HepG2 (cell line): ENCODE data around the gene PLEKHA5. TPM values are rescaled to one million over a fixed set of nuclear protein-coding genes. Genes with fewer than 3 reads are reported as not detected.

Experiments
- ATAC-seq: fragments of 200-7000 bp; cut with Tn5 transposase; 3 replicates; pipeline ENCODE4 v1.9.1; 2020; ENCODE audit warnings: mild to moderate bottlenecking, moderate library complexity
- BruUV-seq: library from RNA; stranded (reverse); fragments of 400-500 nt; replicated peaks from 2 replicates; lab custom pipeline; 2021; lab: Mats Ljungman, UMichigan
- CTCF ChIA-PET: fragments of 300-600 bp; formaldehyde crosslinking; extraction: SDS; loops from one replicate; lab custom pipeline; 2021; ENCODE audit warnings: low total read pairs, inconsistent platforms, low intra/inter-chr PET ratio; lab: Yijun Ruan, JAX
- POLR2A ChIA-PET: fragments of 350-600 bp; sonication (Branson Sonifier 250); formaldehyde crosslinking; loops from one replicate; lab custom pipeline; 2020; ENCODE audit warnings: antibody characterized with exemption, inconsistent platforms; lab: Yijun Ruan, JAX
- DNase-seq: peaks from one replicate; pipeline ENCODE4 v3.0.0-alpha.2; 2015; ENCODE audit warnings: low spot score
- FAIRE-seq: peaks from 3 replicates; lab custom pipeline; 2011; peaks lifted over from hg19 to GRCh38; lab: Jason Lieb, UNC
- H2AFZ ChIP-seq: one replicate; pipeline ENCODE4 v1.6.1; 2011; ENCODE audit warnings: low read length, inconsistent platforms
- H3K27ac ChIP-seq: fragments of 300-600 bp; 3 replicates; pipeline ENCODE4 v1.8.0; 2011; ENCODE audit warnings: mixed run types, mild to moderate bottlenecking, mixed read lengths, low read length, inconsistent platforms; ENCODE audit not compliant: insufficient read depth; ENCODE audit errors: extremely low read length
- H3K27me3 ChIP-seq, 2 experiments: fragments of 200-600 bp in 1 of 2; 2 replicates in 1 of 2; 3 replicates in 1 of 2; pipeline versions ENCODE4 v1.6.0 to v1.8.0; 2011; ENCODE audit warnings: low read length in 2 of 2, mild to moderate bottlenecking in 2 of 2, moderate library complexity in 2 of 2, inconsistent platforms in 1 of 2; ENCODE audit not compliant: insufficient read depth in 2 of 2, control insufficient read depth in 1 of 2
- H3K36me3 ChIP-seq, 2 experiments: fragments of 200-600 bp in 1 of 2; replicated peaks in 1 of 2; 2 replicates in 1 of 2; 3 replicates in 1 of 2; pipeline versions ENCODE4 v1.5.1 to v1.8.0; 2011; ENCODE audit warnings: low read length in 2 of 2, inconsistent platforms in 1 of 2; ENCODE audit not compliant: insufficient read depth in 2 of 2, control insufficient read depth in 1 of 2
- H3K4me1 ChIP-seq: 2 replicates; pipeline ENCODE4 v1.5.1; 2012; ENCODE audit warnings: low read length, inconsistent platforms; ENCODE audit not compliant: insufficient read depth
- H3K4me2 ChIP-seq: 2 replicates; pipeline ENCODE4 v1.6.0; 2011; ENCODE audit warnings: low read depth, low read length, inconsistent platforms
- H3K4me3 ChIP-seq, 3 experiments: fragments of 200-600 bp in 1 of 3; sonication (generic), shearing (Covaris generic) in 1 of 3; replicated peaks in 1 of 3; 2 replicates each; pipeline ENCODE4 v1.5.1; 2011 to 2016; ENCODE audit warnings: low read length in 3 of 3, inconsistent platforms in 2 of 3, low read depth in 2 of 3, mild to moderate bottlenecking in 2 of 3, control low read depth in 1 of 3, mixed read lengths in 1 of 3; ENCODE audit not compliant: insufficient read depth in 1 of 3
- H3K79me2 ChIP-seq: one replicate; pipeline ENCODE4 v1.6.1; 2011; ENCODE audit warnings: low read length, inconsistent platforms; ENCODE audit not compliant: insufficient read depth
- H3K9ac ChIP-seq: 2 replicates; pipeline ENCODE4 v1.6.0; 2011; ENCODE audit warnings: mild to moderate bottlenecking, low read depth, low read length, inconsistent platforms; ENCODE audit not compliant: insufficient read depth
- H3K9me3 ChIP-seq: 2 replicates; pipeline ENCODE4 v1.5.1; 2012; ENCODE audit warnings: mild to moderate bottlenecking, low read length
- H4K20me1 ChIP-seq: 2 replicates; pipeline ENCODE4 v1.6.0; 2011; ENCODE audit warnings: inconsistent platforms, mild to moderate bottlenecking, low read length, moderate library complexity; ENCODE audit not compliant: insufficient read depth
- CSRNP2 ChIP-seq: sonication (generic); formaldehyde crosslinking; conservative IDR thresholded peaks from 2 replicates; pipeline ENCODE4 v1.8.0; 2022; ENCODE audit warnings: low read depth, missing genetic modification reagents
- ERF ChIP-seq: IDR thresholded peaks from 2 replicates; pipeline ENCODE4 v1.6.1; 2018; ENCODE audit warnings: missing biosample characterization, missing genetic modification reagents
- ETV6 ChIP-seq: sonication (generic); formaldehyde crosslinking; conservative IDR thresholded peaks from 2 replicates; pipeline ENCODE4 v1.4.0; 2020; ENCODE audit warnings: missing genetic modification reagents
- KMT2A ChIP-seq: sonication (generic); formaldehyde crosslinking; IDR thresholded peaks from 2 replicates; pipeline ENCODE4 v1.4.0; 2020; ENCODE audit warnings: missing genetic modification reagents
- MEIS2 ChIP-seq: sonication (generic); formaldehyde crosslinking; IDR thresholded peaks from 2 replicates; pipeline ENCODE4 v1.9.0; 2021; ENCODE audit warnings: mild to moderate bottlenecking, missing genetic modification reagents
- MXD1 ChIP-seq: sonication (generic); formaldehyde crosslinking; IDR thresholded peaks from 2 replicates; pipeline ENCODE4 v1.4.0; 2020; ENCODE audit warnings: mild to moderate bottlenecking, missing genetic modification reagents
- NRL ChIP-seq: sonication (generic); formaldehyde crosslinking; IDR thresholded peaks from 2 replicates; pipeline ENCODE4 v1.5.0; 2020; ENCODE audit warnings: missing genetic modification reagents, mild to moderate bottlenecking, moderate library complexity, borderline replicate concordance
- SP5 ChIP-seq: IDR thresholded peaks from 2 replicates; pipeline ENCODE4 v1.6.1; 2016; ENCODE audit warnings: low read depth, borderline replicate concordance
- TEAD3 ChIP-seq: optimal IDR thresholded peaks from 2 replicates; pipeline ENCODE3; 2016; ENCODE audit warnings: borderline replicate concordance
- ZNF318 ChIP-seq: sonication (generic); formaldehyde crosslinking; IDR thresholded peaks from 2 replicates; pipeline ENCODE4 v1.4.0; 2020; ENCODE audit warnings: mild to moderate bottlenecking, missing genetic modification reagents
- ZNF329 ChIP-seq: sonication (generic); formaldehyde crosslinking; IDR thresholded peaks from 2 replicates; pipeline ENCODE4 v1.9.0; 2021; ENCODE audit warnings: low read depth, mild to moderate bottlenecking, missing genetic modification reagents
- ZNF776 ChIP-seq: sonication (generic); formaldehyde crosslinking; IDR thresholded peaks from 2 replicates; pipeline ENCODE4 v1.4.0; 2020; ENCODE audit warnings: mild to moderate bottlenecking, missing genetic modification reagents
- ZNF841 ChIP-seq: sonication (generic); formaldehyde crosslinking; IDR thresholded peaks from 2 replicates; pipeline ENCODE4 v1.8.1; 2023; ENCODE audit warnings: missing genetic modification reagents, borderline replicate concordance
- WGBS: methylation state at CpG from one replicate; pipeline ENCODE4 v1.1.6; 2017; ENCODE audit warnings: low lambda C conversion rate; 5-methylcytosine and 5-hydroxymethylcytosine counted together
- in situ Hi-C: cut with HindIII; loops from 2 replicates; pipeline ENCODE4 v1.10.0; 2017; ENCODE audit warnings: low pct_unique_long_range_greater_than_20kb; ENCODE audit not compliant: extremely low pct_ligation_motif_present
- intact Hi-C: fragments of 100-400 bp; cut with micrococcal nuclease; formaldehyde crosslinking; loops from one replicate; pipeline ENCODE4 v1.10.0; 2022; ENCODE audit not compliant: unreplicated experiment
- polyA plus RNA-seq, 8 experiments: library from polyadenylated mRNA; depleted of rRNA in 3 of 8; stranded (reverse) in 7 of 8; unstranded in 1 of 8; fragments of >200 nt; fragmentation: Illumina TruSeq in 4 of 8; extraction: Trizol in 4 of 8; gene quantifications; 2 replicates each; pipeline versions ENCODE4 v1.2.1 to v1.2.3, GENCODE V29; 2011 to 2016; ENCODE audit warnings: low read depth in 4 of 8, missing spikeins in 1 of 8, mixed read lengths in 1 of 8; ENCODE audit not compliant: insufficient read depth in 1 of 8
- total RNA-seq, 5 experiments: library from RNA; depleted of rRNA; stranded (reverse); fragments of >200 nt; fragmentation: Illumina TruSeq; extraction: Trizol; gene quantifications; 2 replicates each; pipeline ENCODE4 v1.2.3, GENCODE V29; 2016; ENCODE audit warnings: low read depth in 1 of 5

Gene PLEKHA5
- total and polyA plus RNA-seq, 2 of the 13 experiments (the other 11 are each of a cell fraction or from before 2014, with no cell fraction given) = 4.2 to 15.4 TPM

GRCh38 chr12:19214020-19214419 lies 84.5 kb downstream of the PLEKHA5 start:
- ATAC-seq = no peak
- TF ChIP-seq SP5 (CRISPR knock-in tag) (no peak), ZNF776 (CRISPR knock-in tag) (no peak), NRL (CRISPR knock-in tag) (no peak), ZNF329 (no peak), KMT2A (CRISPR knock-in tag) (no peak), ERF (no peak), MEIS2 (CRISPR knock-in tag) (no peak), ETV6 (no peak), ZNF318 (CRISPR knock-in tag) (no peak), MXD1 (CRISPR knock-in tag) (no peak), ZNF841 (CRISPR knock-in tag) (no peak), CSRNP2 (CRISPR knock-in tag) (no peak), TEAD3 (CRISPR knock-in tag) (no peak)

More at GRCh38 chr12:19214020-19214419, 84.5 kb downstream of the PLEKHA5 start:
- 100% methylated on average over 1 of the region's 1 CpG for WGBS
- Histone ChIP-seq H3K27ac (no peak overlapping the region), H3K79me2 (no peaks in the 10 kb centered on the region), H4K20me1 (no peaks in the 10 kb centered on the region), H3K36me3 (no peaks in the 10 kb centered on the region), H3K4me3 (no peak overlapping the region), H3K4me2 (no peak overlapping the region), H3K9me3 (no peaks in the 10 kb centered on the region), H2AFZ (no peak overlapping the region), H3K9ac (no peak overlapping the region), H3K27me3 (no peaks in the 10 kb centered on the region), H3K4me1 (no peaks in the 10 kb centered on the region)
- in situ Hi-C loops (no loop called here), intact Hi-C loops (no loop called here)
- ChIA-PET POLR2A (no interaction called here), CTCF (no interaction called here)
- no peak for DNase-seq
- BruUV-seq = no TSS peak
- FAIRE-seq = no peak
